ENCODE data around the gene SLC4A1AP. TPM values are rescaled to one million over a fixed set of nuclear protein-coding genes. Genes with fewer than 3 reads are reported as not detected.

Gene SLC4A1AP
- total and polyA plus RNA-seq, 2 experiments from 2014 or later, result 24.3 to 29.2 TPM

GRCh38 chr2:27652790-27653189 lies 10.9 kb upstream of the SLC4A1AP start (continued):
- TF ChIP-seq ZNF462 (CRISPR knock-in tag; IDR thresholded peaks at IDR 0.05), result no peak

GRCh38 chr2:27653397-27653796 lies 10.3 kb upstream of the SLC4A1AP start:
- Histone ChIP-seq H3K36me3 (ENCODE audit: insufficient read depth) (peaks cover 26% of the 10 kb centered on the region), H3K4me1 (ENCODE audit: insufficient read depth) (no peaks in the 10 kb centered on the region), H3K27ac (ENCODE audit: low read depth) (no peak overlapping the region), H3K4me3 (no peak overlapping the region), H3K4me2 (no peak overlapping the region), H2AFZ (no peak overlapping the region), H4K20me1 (replicated peaks; ENCODE audit: insufficient read depth) (peaks cover 7% of the 10 kb centered on the region; the same call in 1 of the 2 replicates), H3K79me2 (replicated peaks; ENCODE audit: insufficient read depth) (no peaks in the 10 kb centered on the region), H3F3A (replicated peaks; ENCODE audit: low read depth) (no peaks in the 10 kb centered on the region), H3K27me3 (ENCODE audit: insufficient read depth) (no peaks in the 10 kb centered on the region), H3K9me2 (ENCODE audit: insufficient read depth) (no peaks in the 10 kb centered on the region)
- Mint-ChIP-seq H3K4me1 (no peaks in the 10 kb centered on the region), H3K36me3 (ENCODE audit: low read depth) (peaks cover 53% of the 10 kb centered on the region), H3K9me3 (no peaks in the 10 kb centered on the region), H3K4me3 (no peak overlapping the region), H3K27me3 (ENCODE audit: insufficient read depth, low read depth, poor library complexity) (peaks cover 2% of the 10 kb centered on the region), H3K27ac (no peak overlapping the region)
- no peak for DNase-seq (ENCODE audit: low spot score)
- ATAC-seq, result no peak
- TF ChIP-seq CTCF (conservative IDR thresholded peaks at IDR 0.05; ENCODE audit: low read depth in 2 of 2) (no peak), ZNF462 (CRISPR knock-in tag; IDR thresholded peaks at IDR 0.05) (no peak), POLR2AphosphoS5 (IDR thresholded peaks at IDR 0.05; ENCODE audit: low read depth) (no peak), ETS1 (IDR thresholded peaks at IDR 0.05) (no peak), STAT1 (IDR thresholded peaks at IDR 0.05; ENCODE audit: unreplicated experiment) (no peak)

Measured in GM23338 (cell line).